ENCODE data around the gene STK32B.

The STK32B gene

GRCh38 chr4:5532100-5532499, 480.8 kb downstream of the STK32B start:
- DNase-seq (ENCODE audit: low read depth): no peak

- DNase-seq (ENCODE audit: low read depth): no peak
Observed at GRCh38 chr4:5539584-5539983, 488.3 kb downstream of the STK32B start.

GRCh38 chr4:5541169-5541568, 489.9 kb downstream of the STK32B start:
- no peak for DNase-seq (ENCODE audit: low read depth)

GRCh38 chr4:5543681-5544080, 492.4 kb downstream of the STK32B start:
- DNase-seq (ENCODE audit: low read depth): no peak

- no peak for DNase-seq (ENCODE audit: low read depth)
Observed at GRCh38 chr4:5544762-5545161, 493.5 kb downstream of the STK32B start.

- no peak for DNase-seq (ENCODE audit: low read depth)
Observed at GRCh38 chr4:5545271-5545670, 494.0 kb downstream of the STK32B start.

GRCh38 chr4:5547651-5548249, 496.5 kb downstream of the STK32B start:
- no peak for DNase-seq (ENCODE audit: low read depth)
